HG02678 (cell line): ENCODE measurements around the gene TRIM44.
"Not testable (repeated sequence)": the region's sequence is repeated elsewhere in the genome, so short reads cannot be mapped to it uniquely, and the experiment has no call there.

Source experiments
- ATAC-seq: cut with Tn5 transposase; IDR thresholded peaks from one replicate; pipeline ENCODE4 v1.9.1; 2021; ENCODE audit warnings: mild to moderate bottlenecking, moderate library complexity; ENCODE audit not compliant: unreplicated experiment

Gene TRIM44

DNA sequence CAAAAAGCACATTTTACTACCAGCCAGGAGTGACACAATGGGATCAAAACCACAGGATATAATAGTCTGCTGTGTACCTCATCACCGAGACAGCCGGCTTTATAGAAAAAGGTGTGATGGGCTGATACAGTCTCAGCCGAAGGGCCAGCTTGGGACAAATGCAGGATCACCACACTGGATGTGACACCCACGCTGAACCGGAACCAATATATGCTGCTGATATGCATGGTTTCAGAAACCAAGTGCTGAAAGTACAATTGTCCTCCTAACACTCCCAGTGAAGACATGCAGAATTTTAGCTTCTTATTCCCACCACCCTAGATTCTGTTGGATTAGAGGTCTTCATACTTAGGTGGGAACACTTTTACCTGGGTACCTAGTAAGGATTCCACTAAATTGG, 184.3 kb downstream of the TRIM44 start:
- ATAC-seq, result no peak

DNA sequence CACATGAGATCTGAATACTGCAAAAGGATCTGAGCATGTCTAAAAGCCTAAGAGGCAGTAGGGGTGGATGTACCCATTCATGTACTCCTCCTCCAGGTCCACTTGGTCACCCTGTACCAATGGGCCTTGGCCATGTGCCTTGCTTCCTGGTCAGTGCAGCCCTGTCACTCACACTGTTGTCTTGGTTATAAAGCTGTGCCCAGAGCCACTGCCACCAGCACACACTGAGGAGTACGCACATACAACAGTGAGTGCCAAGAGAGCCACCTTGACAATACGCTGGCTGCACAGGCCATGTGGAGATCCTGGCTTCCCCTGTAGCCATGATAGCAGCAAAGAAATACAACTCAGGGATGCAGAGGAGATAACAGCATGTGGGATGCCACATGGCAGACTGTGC, 184.9 kb downstream of the TRIM44 start:
- no peak for ATAC-seq

DNA sequence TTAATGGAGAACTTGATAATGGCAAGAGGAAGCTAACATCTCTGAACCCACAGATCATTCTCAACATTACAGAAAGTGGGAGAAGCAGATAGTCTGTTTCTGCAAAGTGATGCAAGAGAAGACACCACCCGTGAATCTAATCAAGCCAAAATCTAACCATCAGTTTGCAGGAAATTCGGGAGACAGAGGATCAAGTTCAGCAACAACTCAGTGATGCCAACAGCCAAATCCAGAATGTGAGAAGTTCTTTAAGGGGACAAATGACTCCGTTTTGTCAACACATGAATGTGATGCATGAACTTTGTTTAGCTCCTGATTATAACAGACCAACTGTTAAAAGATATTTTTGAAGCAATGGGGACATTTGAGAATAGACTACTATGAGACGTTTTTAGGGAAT, 186.0 kb downstream of the TRIM44 start:
- ATAC-seq, result no peak

- ATAC-seq, result no peak
These were observed 187.6 kb downstream of the TRIM44 start for GRCh38 chr11:35850191-35850590.

DNA sequence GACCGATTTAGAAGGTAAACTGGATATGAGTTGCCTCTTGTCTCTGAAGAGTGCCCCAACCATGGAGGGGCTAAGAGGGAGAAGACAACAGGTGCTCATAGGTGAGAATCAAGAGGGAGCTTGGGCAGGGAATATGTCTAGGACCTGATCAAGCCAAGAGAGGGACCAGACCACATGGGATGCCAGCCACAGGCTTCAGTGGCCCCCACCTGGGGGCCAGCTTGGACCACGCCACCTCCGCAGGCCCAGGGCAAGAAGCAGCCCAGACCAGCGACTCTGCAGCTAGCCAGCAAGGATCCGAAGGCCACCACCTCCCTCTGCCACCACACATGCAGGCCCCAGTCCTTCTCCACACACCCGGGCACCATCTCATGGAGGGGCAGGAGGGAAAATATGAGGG, 188.8 kb downstream of the TRIM44 start:
- ATAC-seq, result no peak

DNA sequence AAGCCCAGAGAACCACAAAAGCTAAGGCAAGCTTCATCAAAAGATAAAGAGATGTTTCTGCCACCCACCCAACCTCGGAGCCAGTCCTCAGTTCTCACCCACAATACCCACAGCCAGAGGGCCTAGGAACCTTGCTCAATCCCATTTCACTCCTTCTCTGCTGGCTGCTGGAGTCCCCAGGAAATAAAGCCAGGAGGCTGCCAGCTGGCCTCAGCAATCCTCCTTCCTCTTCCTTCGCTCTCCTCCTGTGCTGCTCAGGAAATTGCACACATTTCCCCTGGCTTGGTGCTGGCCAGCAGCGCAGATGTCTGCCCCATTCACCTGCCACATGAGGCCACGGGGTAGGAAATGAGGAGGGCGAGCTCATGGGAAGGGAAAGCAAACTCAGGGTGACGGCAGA, 189.5 kb downstream of the TRIM44 start:
- ATAC-seq, result no peak

DNA sequence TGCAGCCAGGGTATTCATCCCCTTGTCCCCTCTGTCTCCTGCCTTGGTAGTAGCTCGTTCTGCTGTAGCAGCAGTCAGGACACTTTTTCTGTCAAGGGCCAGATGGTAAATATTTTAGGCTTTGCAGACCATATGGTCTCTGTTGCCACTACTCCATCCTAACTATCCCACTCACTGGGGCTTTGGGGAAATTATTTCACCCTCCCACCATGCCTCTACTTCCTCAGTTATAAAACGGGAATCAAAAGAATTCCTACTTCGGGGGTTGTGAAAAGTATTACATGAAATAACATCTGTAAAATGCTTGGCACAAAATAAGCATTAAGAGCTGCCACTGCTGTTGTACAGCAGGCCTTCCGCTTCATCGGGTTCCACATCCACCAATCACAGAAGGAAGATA, 191.4 kb downstream of the TRIM44 start:
- ATAC-seq, result no peak

DNA sequence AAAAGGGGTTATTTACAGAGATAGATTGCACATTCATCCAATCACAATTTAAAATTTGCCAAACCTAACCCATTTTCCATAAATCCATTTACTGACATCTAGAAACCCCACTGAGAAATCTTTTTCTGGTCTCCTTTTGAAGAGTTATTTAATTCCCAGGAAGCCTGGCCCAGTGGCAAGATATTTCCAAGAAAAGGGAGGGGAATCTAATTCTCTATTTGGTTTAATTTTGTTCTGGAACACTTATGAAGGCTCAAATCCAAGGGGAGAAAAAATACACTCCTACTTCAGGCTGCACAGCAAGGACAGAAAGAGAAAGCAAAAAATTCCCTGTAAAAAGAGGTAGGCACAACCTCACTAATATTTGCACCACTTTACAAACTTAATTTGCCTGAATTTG, 193.1 kb downstream of the TRIM44 start:
- ATAC-seq, result no peak

DNA sequence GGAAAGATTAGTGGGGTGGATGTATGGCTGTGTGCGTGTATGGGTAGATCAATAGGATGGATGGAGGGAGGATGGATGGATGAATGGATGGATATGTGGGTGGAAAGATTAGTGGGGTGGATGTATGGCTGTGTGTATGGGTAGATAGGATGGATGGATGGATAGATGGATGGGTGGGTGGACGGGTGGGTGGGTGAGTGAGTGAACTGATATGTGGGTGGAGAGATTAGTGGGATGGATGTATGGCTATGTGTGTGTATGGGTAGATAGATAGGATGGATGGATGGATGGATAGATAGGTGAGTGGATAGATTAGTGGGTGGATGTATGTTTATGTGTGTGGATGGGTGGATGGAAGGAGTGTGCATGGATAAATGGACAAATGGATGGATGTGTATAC, 193.7 kb downstream of the TRIM44 start:
- ATAC-seq, result no peak

- ATAC-seq, result no peak
These were observed 194.2 kb downstream of the TRIM44 start for GRCh38 chr11:35856756-35857155.

DNA sequence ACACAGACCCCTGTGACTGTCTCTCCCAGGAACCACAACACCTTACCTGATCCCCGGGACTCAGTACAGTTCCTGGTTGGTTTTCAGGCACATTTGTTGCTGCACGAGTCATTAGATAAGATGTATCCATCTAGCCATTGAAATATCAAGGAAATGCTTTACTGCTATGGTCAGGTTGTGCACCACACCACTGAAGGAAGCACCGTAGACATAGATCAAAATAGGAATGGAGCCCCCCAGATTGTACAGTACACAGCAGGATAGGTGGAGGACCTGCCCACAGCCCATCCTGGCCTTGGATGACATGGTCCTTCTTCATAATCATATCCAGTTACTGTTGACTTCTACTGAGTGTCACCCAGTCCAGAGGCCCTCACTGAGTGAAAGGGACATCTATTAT, 195.3 kb downstream of the TRIM44 start:
- ATAC-seq, result no peak

DNA sequence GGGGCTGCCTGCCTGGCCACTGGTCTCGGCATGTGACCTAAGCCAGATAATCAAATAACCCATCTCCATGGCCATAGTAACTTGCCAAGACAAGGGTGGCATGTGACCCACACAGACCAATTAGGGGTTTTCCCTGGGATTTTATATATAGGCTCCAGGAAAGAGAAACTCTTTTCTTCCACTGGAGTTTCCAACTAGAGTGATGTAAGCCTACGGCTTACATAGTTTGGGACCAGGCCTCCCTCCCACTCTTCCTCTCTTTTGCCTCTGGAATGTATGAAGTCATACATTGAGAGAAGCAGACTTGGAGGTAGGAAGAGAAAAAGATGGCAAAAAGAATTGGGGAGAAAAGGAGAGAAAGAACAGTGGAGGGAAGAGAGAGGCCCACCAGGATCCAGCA, 196.7 kb downstream of the TRIM44 start:
- no peak for ATAC-seq

DNA sequence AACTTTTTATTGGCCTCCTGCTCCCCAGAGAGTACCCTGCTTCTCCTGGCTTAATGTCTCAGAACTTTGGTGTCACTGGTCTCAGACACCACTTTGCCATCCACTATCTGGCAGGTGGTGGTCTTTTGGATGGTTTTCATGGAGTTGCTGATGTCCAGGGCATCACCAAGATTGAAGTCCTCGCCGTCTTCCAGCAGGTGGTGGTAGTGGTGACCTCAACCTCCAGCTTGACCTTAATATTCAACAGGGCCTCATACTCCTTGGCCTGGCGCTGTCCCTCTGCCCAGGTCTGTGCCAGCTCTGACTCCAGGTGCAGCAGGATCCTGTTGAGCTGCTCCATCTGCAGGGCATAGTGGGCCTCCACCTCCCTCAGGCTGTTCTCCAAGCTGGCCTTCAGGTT, 197.6 kb downstream of the TRIM44 start:
- not testable (repeated sequence) for ATAC-seq

GRCh38 chr11:35861191-35861590, 198.6 kb downstream of the TRIM44 start:
- no peak for ATAC-seq

GRCh38 chr11:35862666-35863065, 200.1 kb downstream of the TRIM44 start:
- no peak for ATAC-seq

GRCh38 chr11:35864131-35864530, 201.6 kb downstream of the TRIM44 start:
- ATAC-seq, result no peak

GRCh38 chr11:35866601-35867000, 204.0 kb downstream of the TRIM44 start:
- ATAC-seq, result no peak
